B cell (primary cell): ENCODE measurements around the gene TMEM14A. TPM values are rescaled to one million over a fixed set of nuclear protein-coding genes. Genes with fewer than 3 reads are reported as not detected.

Experiments used
- ATAC-seq: fragments of 200-7000 bp; cut with Tn5 transposase; one replicate; pipeline ENCODE4 v1.10.0; 2021; ENCODE audit warnings: low read depth, mild to moderate bottlenecking, moderate number of reproducible peaks, moderate library complexity
- CTCF ChIA-PET: fragments of 350-600 bp; sonication (Branson Sonifier 250); formaldehyde crosslinking; loops from one replicate; lab custom pipeline; 2021; ENCODE audit warnings: antibody characterized with exemption, inconsistent platforms; lab: Charles Lee
- POLR2A ChIA-PET: fragments of 350-600 bp; sonication (Branson Sonifier 250); formaldehyde crosslinking; loops from one replicate; lab custom pipeline; 2021; ENCODE audit warnings: antibody characterized with exemption; lab: Charles Lee
- DNase-seq: peaks from one replicate; pipeline ENCODE4 v3.0.0; 2013
- H2AFZ ChIP-seq: 2 replicates; pipeline ENCODE4 v1.6.1; 2012; ENCODE audit warnings: mild to moderate bottlenecking, low read depth, low read length; ENCODE audit not compliant: insufficient read depth, poor library complexity, severe bottlenecking
- H3K27ac ChIP-seq, 2 donors: 1 replicate in 1 of 2; 2 replicates in 1 of 2; pipeline ENCODE4 v1.5.1; 2012 to 2013; ENCODE audit warnings: low read length in 2 of 2, mild to moderate bottlenecking in 2 of 2, moderate library complexity in 1 of 2
- H3K27me3 ChIP-seq, 4 experiments: fragments of 200-600 bp in 1 of 4; sonication (generic) in 1 of 4; replicated peaks in 1 of 4; 1 replicate in 2 of 4; 2 replicates in 2 of 4; pipeline versions ENCODE4 v1.6.1 to v1.7.0; 2013 to 2016; ENCODE audit warnings: low read length in 3 of 4, mild to moderate bottlenecking in 2 of 4, mixed read lengths in 1 of 4, moderate library complexity in 1 of 4; ENCODE audit not compliant: insufficient read depth in 4 of 4, control insufficient read depth in 3 of 4; ENCODE audit errors: control extremely low read depth in 1 of 4
- H3K36me3 ChIP-seq, 2 experiments: replicated peaks in 1 of 2; 1 replicate in 1 of 2; 2 replicates in 1 of 2; pipeline versions ENCODE4 v1.6.1 to v1.7.1; 2013; ENCODE audit warnings: low read length in 1 of 2; ENCODE audit not compliant: insufficient read depth in 2 of 2, control insufficient read depth in 1 of 2; ENCODE audit errors: control extremely low read depth in 1 of 2, extremely low read depth in 1 of 2
- H3K4me1 ChIP-seq, 2 donors: fragments of 200-600 bp in 1 of 2; sonication (generic) in 1 of 2; 1 replicate in 1 of 2; 2 replicates in 1 of 2; pipeline versions ENCODE4 v1.5.1 to v1.6.1; 2013 to 2017; ENCODE audit warnings: low read length in 2 of 2; ENCODE audit not compliant: control insufficient read depth in 2 of 2, insufficient read depth in 2 of 2
- H3K4me2 ChIP-seq: replicated peaks from 2 replicates; pipeline ENCODE3; 2012; ENCODE audit warnings: mild to moderate bottlenecking, low read depth, low read length; ENCODE audit not compliant: poor library complexity, severe bottlenecking
- H3K4me3 ChIP-seq, 5 experiments: fragments of 200-600 bp in 1 of 5; sonication (generic) in 1 of 5; 1 replicate in 3 of 5; 2 replicates in 2 of 5; pipeline versions ENCODE4 v1.5.1 to v1.7.0; 2011 to 2016; ENCODE audit warnings: low read length in 4 of 5, mild to moderate bottlenecking in 4 of 5, low read depth in 2 of 5, control low read depth in 1 of 5, moderate library complexity in 1 of 5; ENCODE audit not compliant: insufficient read depth in 1 of 5; ENCODE audit errors: control extremely low read depth in 1 of 5, extremely low read depth in 1 of 5
- H3K79me2 ChIP-seq: fragments of 200-600 bp; sonication (generic); one replicate; pipeline ENCODE4 v1.6.0; 2016; ENCODE audit warnings: low read length; ENCODE audit not compliant: control insufficient read depth, insufficient read depth
- H3K9ac ChIP-seq: fragments of 200-600 bp; sonication (generic); 2 replicates; pipeline ENCODE4 v1.6.1; 2017; ENCODE audit warnings: mild to moderate bottlenecking, low read length, moderate library complexity
- H3K9me3 ChIP-seq, 3 donors: one replicate each; pipeline versions ENCODE4 v1.6.1 to v1.7.1; 2013; ENCODE audit warnings: low read length in 2 of 3; ENCODE audit not compliant: control insufficient read depth in 2 of 3, insufficient read depth in 1 of 3; ENCODE audit errors: control extremely low read depth in 1 of 3
- H4K20me1 ChIP-seq: 2 replicates; pipeline ENCODE4 v1.6.0; 2012; ENCODE audit warnings: mild to moderate bottlenecking, low read length; ENCODE audit not compliant: insufficient read depth, control insufficient read depth, poor library complexity, severe bottlenecking
- H3K27ac Mint-ChIP-seq: one replicate; pipeline ENCODE4 v1.8.0; 2021; ENCODE audit warnings: mixed read lengths
- H3K27me3 Mint-ChIP-seq: one replicate; pipeline ENCODE4 v1.8.0; 2021; ENCODE audit warnings: mixed read lengths
- H3K4me1 Mint-ChIP-seq: one replicate; pipeline ENCODE4 v1.8.0; 2021; ENCODE audit warnings: mixed read lengths
- H3K4me3 Mint-ChIP-seq: one replicate; pipeline ENCODE4 v1.8.0; 2021; ENCODE audit warnings: mixed read lengths
- H3K9me3 Mint-ChIP-seq: one replicate; pipeline ENCODE4 v1.8.0; 2022; ENCODE audit warnings: mixed read lengths; ENCODE audit not compliant: insufficient read depth
- CTCF ChIP-seq: fragments of 200-600 bp; IDR thresholded peaks from one replicate; pipeline ENCODE4 v1.8.0; 2022; ENCODE audit warnings: antibody characterized with exemption, mild to moderate bottlenecking
- EZH2 ChIP-seq: IDR thresholded peaks from 2 replicates; pipeline ENCODE4 v1.6.1; 2012; ENCODE audit warnings: borderline replicate concordance, low read depth, mild to moderate bottlenecking, moderate library complexity, low read length; ENCODE audit not compliant: insufficient read depth, poor library complexity, severe bottlenecking
- WGBS: methylation state at CpG from one replicate; pipeline ENCODE4 v1.1.5; 2013; ENCODE audit warnings: missing lambda C conversion rate; ENCODE audit not compliant: insufficient coverage; 5-methylcytosine and 5-hydroxymethylcytosine counted together
- intact Hi-C: fragments of 100-400 bp; cut with micrococcal nuclease; formaldehyde crosslinking; loops from one replicate; pipeline ENCODE4 v1.10.0; 2022
- polyA plus RNA-seq: library from polyadenylated mRNA; depleted of rRNA; stranded (reverse); fragments of >200 nt; gene quantifications from 2 replicates; pipeline ENCODE4 v1.2.3, GENCODE V29; 2012
- total RNA-seq, 2 donors: library from RNA; stranded (reverse); fragments of 120-200 nt in 1 of 2; gene quantifications; 1 replicate in 1 of 2; 2 replicates in 1 of 2; pipeline versions ENCODE4 v1.2.3 to v1.2.4, GENCODE V29; 2013 to 2022

TMEM14A gene
- total and polyA plus RNA-seq, 2 donors (not counting 1 experiment from before 2014, with no cell fraction given), result 5.2 to 9.5 TPM

- Histone ChIP-seq H2AFZ (no peak overlapping the region), H3K27me3 (peaks cover 0 to 7% (median 0%) of the 10 kb centered on the region in 4 experiments), H3K79me2 (no peaks in the 10 kb centered on the region), H3K4me1 (peaks cover 11 to 14% of the 10 kb centered on the region in 2 donors), H3K4me2 (no peak overlapping the region), H3K36me3 (no peaks in the 10 kb centered on the region), H3K9me3 (peaks cover 0 to 3% (median 0%) of the 10 kb centered on the region in 3 donors), H3K27ac (no peak overlapping the region), H3K9ac (no peak overlapping the region), H4K20me1 (no peaks in the 10 kb centered on the region), H3K4me3 (no peak overlapping the region)
- H3K27ac Mint-ChIP-seq, result no peak overlapping the region
- ChIA-PET POLR2A (no interaction called here), CTCF (interaction anchor here (1.0 to 3.9 kb wide), 16 partner anchors 10 to 799 kb away, joined by 3 to 75 read pairs (median 5); partner anchors contain the start of genes EFHC1, MCM3, PAQR8 and TRAM2)
- DNase-seq, result no peak
- no peaks in the 10 kb centered on the region for H3K4me1 Mint-ChIP-seq
- no peaks in the 10 kb centered on the region for H3K9me3 Mint-ChIP-seq
- 100% methylated on average over 1 of the region's 2 CpGs for WGBS
- peaks cover 3% of the 10 kb centered on the region for H3K27me3 Mint-ChIP-seq
- no peak for ATAC-seq
- intact Hi-C loops, result loop anchor here (5.0 kb wide), 1 partner anchor 165 kb away; no protein-coding TSS in a partner anchor
- no peak overlapping the region for H3K4me3 Mint-ChIP-seq
- TF ChIP-seq EZH2 (no peak), CTCF (no peak)
These were observed 8.9 kb upstream of the TMEM14A start for GRCh38 chr6:52662031-52662430.

- H3K9me3 ChIP-seq, result no peaks in the 10 kb centered on the region
- H3K27ac Mint-ChIP-seq, result no peak overlapping the region
- ATAC-seq (peak; percentile 61), DNase-seq (peak; percentile 81)
- peak overlapping the region; percentile 97 for H3K4me2 ChIP-seq
- whole genome bisulfite sequencing, result 43% methylated on average over 5 of the region's 12 CpGs
- H2AFZ ChIP-seq, result peak overlapping the region; percentile 95
- peaks cover 18 to 20% of the 10 kb centered on the region in 2 donors for H3K4me1 ChIP-seq
- CTCF ChIA-PET, result interaction anchor here (0.7 to 3.9 kb wide), 22 partner anchors 9 to 798 kb away, joined by 3 to 75 read pairs (median 5); partner anchors contain the start of genes EFHC1, MCM3, PAQR8 and TRAM2
- H3K27me3 ChIP-seq, result peaks cover 0 to 7% (median 0%) of the 10 kb centered on the region in 4 experiments
- no peak overlapping the region for H3K4me3 Mint-ChIP-seq
- H3K27me3 Mint-ChIP-seq, result no peaks in the 10 kb centered on the region
- peak overlapping the region in 1 of 2 donors; percentile 40 for H3K27ac ChIP-seq
- H3K9ac ChIP-seq, result peak overlapping the region; percentile 72
- H3K9me3 Mint-ChIP-seq, result no peaks in the 10 kb centered on the region
- intact Hi-C loops, result loop anchor here (1.0 to 5.0 kb wide), 6 partner anchors 8 to 379 kb away; partner anchors contain the start of genes EFHC1, MCM3 and TMEM14A
- no peaks in the 10 kb centered on the region for H3K36me3 ChIP-seq
- no peaks in the 10 kb centered on the region for H3K79me2 ChIP-seq
- peak overlapping the region; percentile 58 to 83 (median 70) for H3K4me3 ChIP-seq
- H3K4me1 Mint-ChIP-seq, result peaks cover 10% of the 10 kb centered on the region
- TF ChIP-seq CTCF (peak; percentile 96), EZH2 (no peak)
- no peaks in the 10 kb centered on the region for H4K20me1 ChIP-seq
- POLR2A ChIA-PET, result interaction anchor here (0.7 kb wide), 1 partner anchor 244 kb away, joined by 3 read pairs; no protein-coding TSS in a partner anchor
These were observed 7.6 kb upstream of the TMEM14A start for GRCh38 chr6:52663120-52663935.
